Nephron (organoid): ENCODE results near the gene GLRX3.
"Not testable (repeated sequence)": the region's sequence is repeated elsewhere in the genome, so short reads cannot be mapped to it uniquely, and the experiment has no call there.

Experiments used
- H3K27ac Mint-ChIP-seq, 3 experiments: 2 replicates each; pipeline ENCODE4 v1.8.0; 2020; ENCODE audit warnings: mixed read lengths in 3 of 3, mild to moderate bottlenecking in 2 of 3, moderate library complexity in 1 of 3
- H3K27me3 Mint-ChIP-seq: 2 replicates; pipeline ENCODE4 v1.8.0; 2021; ENCODE audit warnings: low read depth, mild to moderate bottlenecking, moderate library complexity, mixed read lengths
- H3K36me3 Mint-ChIP-seq: 2 replicates; pipeline ENCODE4 v1.8.0; 2020; ENCODE audit warnings: low read depth, mixed read lengths
- H3K4me1 Mint-ChIP-seq: 2 replicates; pipeline ENCODE4 v1.8.0; 2020; ENCODE audit warnings: mixed read lengths
- H3K4me3 Mint-ChIP-seq, 3 experiments: 2 replicates each; pipeline ENCODE4 v1.8.0; 2020; ENCODE audit warnings: mild to moderate bottlenecking in 3 of 3, mixed read lengths in 3 of 3, moderate library complexity in 2 of 3
- H3K9me3 Mint-ChIP-seq: 2 replicates; pipeline ENCODE4 v1.8.0; 2020; ENCODE audit warnings: mixed read lengths
- CTCF ChIP-seq, 3 experiments: fragments of 200-600 bp; sonication (generic); IDR thresholded peaks; one replicate each; pipeline ENCODE4 v1.5.0; 2021; ENCODE audit warnings: antibody characterized with exemption in 3 of 3; ENCODE audit not compliant: unreplicated experiment in 3 of 3

Gene GLRX3

DNA sequence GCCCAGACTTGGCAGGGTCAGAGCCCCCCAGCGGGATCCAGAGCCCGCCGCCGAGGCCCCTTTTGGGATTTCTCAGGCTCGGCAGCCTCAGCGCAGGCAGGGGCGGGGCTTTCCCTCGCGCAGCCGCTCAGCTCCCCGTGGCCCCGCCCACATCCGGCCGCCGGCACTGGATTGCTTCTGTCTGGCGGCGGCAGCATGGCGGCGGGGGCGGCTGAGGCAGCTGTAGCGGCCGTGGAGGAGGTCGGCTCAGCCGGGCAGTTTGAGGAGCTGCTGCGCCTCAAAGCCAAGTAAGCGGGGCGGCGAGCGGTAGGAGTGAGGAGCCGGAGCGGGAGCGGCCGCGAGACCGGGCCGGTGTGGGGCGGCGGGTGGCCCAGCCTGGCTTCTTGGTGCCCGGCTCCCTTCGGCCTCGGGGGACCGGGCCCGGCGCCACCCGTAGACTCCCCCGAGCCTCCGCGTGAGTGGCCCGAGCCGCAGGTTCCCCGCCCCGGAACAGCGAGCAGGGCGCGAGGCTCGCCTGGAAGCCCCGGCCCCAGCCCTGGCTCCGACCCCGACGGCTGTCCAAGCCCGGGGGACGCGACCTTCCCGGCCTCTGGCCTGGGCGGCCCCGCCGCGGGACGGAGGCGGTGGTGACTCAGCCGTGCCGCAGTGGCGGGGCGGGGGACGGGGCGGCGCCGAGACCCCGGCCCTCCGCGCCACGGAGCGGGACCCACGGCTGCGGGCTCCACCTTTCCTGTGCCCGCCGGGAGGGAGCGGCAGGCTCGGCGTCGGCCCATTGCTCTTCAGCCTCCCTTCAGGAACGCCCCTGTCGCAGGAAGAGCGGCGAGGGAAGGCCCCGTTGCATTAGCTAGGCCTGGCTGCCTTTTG lies at the start of gene GLRX3:
TSS of gene GLRX3 (plus strand) at position 166 of the 864 bp plus-strand sequence. CDS start at position 196, 30 bp downstream.
- Mint-ChIP-seq H3K36me3 (peaks cover 12% of the 10 kb centered on the region), H3K4me3 (peak within 1 kb of the TSS; percentile 91 to 98 (median 95)), H3K4me1 (peaks cover 22% of the 10 kb centered on the region), H3K9me3 (no peaks in the 10 kb centered on the region), H3K27me3 (no peaks in the 10 kb centered on the region), H3K27ac (peak within 1 kb of the TSS; percentile 88 to 95 (median 95))
- no peak for TF ChIP-seq CTCF (IDR thresholded peaks at IDR 0.05; ENCODE audit: unreplicated experiment in 3 of 3)

DNA sequence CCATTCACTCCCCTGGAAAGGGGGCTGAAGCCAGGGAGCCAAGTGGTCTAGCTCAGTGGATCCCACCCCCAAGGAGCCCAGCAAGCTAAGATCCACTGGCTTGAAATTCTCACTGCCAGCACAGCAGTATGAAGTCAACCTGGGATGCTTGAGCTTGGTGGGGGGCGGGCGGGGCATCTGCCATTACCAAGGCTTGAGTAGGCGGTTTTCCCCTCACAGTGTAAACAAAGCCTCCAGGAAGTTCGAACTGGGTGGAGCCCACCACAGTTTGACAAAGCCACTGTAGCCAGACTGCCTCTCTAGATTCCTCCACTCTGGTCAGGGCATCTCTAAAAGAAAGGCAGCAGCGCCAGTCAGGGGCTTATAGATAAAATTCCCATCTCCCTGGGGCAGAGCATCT lies 45.6 kb upstream of the GLRX3 start:
- peaks cover 13% of the 10 kb centered on the region for H3K36me3 Mint-ChIP-seq
- H3K4me3 Mint-ChIP-seq, H3K27ac Mint-ChIP-seq, H3K27me3 Mint-ChIP-seq, H3K4me1 Mint-ChIP-seq: not testable (repeated sequence)
- peaks cover 31% of the 10 kb centered on the region for H3K9me3 Mint-ChIP-seq

- Mint-ChIP-seq H3K9me3 (peaks cover 13% of the 10 kb centered on the region), H3K27ac (no peak overlapping the region)
Observed at GRCh38 chr10:130099344-130099743, 36.8 kb upstream of the GLRX3 start.

GRCh38 chr10:130105724-130106123 lies 30.5 kb upstream of the GLRX3 start:
- H3K27me3 Mint-ChIP-seq = no peaks in the 10 kb centered on the region
- peaks cover 15% of the 10 kb centered on the region for H3K4me1 Mint-ChIP-seq
- no peaks in the 10 kb centered on the region for H3K9me3 Mint-ChIP-seq
- no peak for TF ChIP-seq CTCF (IDR thresholded peaks at IDR 0.05; ENCODE audit: unreplicated experiment in 3 of 3)
- H3K27ac Mint-ChIP-seq = no peak overlapping the region
- H3K4me3 Mint-ChIP-seq = peak overlapping the region in 2 of 3 experiments; percentile 10 to 19
- H3K36me3 Mint-ChIP-seq = peaks cover 3% of the 10 kb centered on the region

More at GRCh38 chr10:130099344-130099743, 36.8 kb upstream of the GLRX3 start:
- Mint-ChIP-seq H3K4me1 (no peaks in the 10 kb centered on the region), H3K27me3 (no peaks in the 10 kb centered on the region), H3K36me3 (peaks cover 7% of the 10 kb centered on the region), H3K4me3 (no peak overlapping the region)
- TF ChIP-seq CTCF (IDR thresholded peaks at IDR 0.05; ENCODE audit: unreplicated experiment in 3 of 3) = no peak

DNA sequence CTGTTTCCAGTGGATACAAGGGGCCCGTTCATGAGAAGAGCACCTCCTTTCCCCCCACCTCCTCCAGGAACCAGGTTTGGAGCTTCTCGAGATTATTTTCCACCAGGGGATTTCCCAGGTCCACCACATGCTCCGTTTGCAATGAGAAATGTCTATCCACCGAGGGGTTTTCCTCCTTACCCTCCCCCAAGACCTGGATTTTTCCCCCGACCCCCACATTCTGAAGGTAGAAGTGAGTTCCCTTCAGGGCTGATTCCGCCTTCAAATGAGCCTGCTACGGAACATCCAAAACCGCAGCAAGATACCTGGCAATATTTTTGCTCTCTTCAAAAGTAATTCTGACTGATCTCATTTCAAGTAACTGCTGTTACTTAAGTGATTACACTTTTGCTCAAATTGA lies 28.0 kb upstream of the GLRX3 start:
- not testable (repeated sequence) for H3K4me3 Mint-ChIP-seq, H3K36me3 Mint-ChIP-seq, H3K9me3 Mint-ChIP-seq, H3K27me3 Mint-ChIP-seq, H3K27ac Mint-ChIP-seq
- peaks cover 22% of the 10 kb centered on the region for H3K4me1 Mint-ChIP-seq

DNA sequence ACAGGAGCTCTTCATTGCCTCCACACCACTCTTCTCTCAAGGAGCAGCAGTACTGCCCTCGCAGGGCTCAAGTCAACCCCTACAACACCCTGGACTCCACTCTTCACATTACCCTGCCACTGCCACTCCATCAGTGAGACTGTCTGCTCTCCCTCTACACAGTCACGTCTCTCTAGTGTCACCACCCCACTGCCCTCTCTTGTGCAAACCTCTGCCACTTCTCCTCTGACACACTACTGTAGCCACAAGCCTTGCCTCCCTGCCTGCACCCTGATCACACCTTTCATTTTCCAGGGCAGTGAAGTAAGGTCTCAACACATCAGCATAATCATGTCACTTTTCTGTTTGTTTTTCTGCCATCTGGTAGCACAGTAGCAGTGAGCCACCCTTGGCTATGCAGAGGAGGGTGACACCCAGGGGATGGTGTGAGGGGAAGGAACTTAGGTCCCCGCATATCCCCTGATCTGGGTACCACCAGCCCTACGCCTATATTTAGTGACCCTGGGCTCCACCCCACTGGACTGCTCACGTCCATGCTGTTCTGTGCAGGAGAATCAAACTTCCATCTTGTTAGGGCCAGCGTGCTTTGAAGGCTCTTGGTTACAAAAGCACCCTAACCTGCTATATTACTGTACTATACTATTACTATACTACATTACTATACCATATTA lies 27.1 kb upstream of the GLRX3 start:
- Mint-ChIP-seq H3K36me3 (peaks cover 3% of the 10 kb centered on the region), H3K27me3 (no peaks in the 10 kb centered on the region), H3K4me1 (peaks cover 22% of the 10 kb centered on the region), H3K4me3 (peak overlapping the region; percentile 89 to 98 (median 92)), H3K27ac (peak overlapping the region in 2 of 3 experiments; percentile 93 to 95), H3K9me3 (peaks cover 2% of the 10 kb centered on the region)
- TF ChIP-seq CTCF (IDR thresholded peaks at IDR 0.05; ENCODE audit: unreplicated experiment in 3 of 3) = no peak
